ENCODE measurements around the gene CAMK2G. TPM values are rescaled to one million over a fixed set of nuclear protein-coding genes. Genes with fewer than 3 reads are reported as not detected.

Gene CAMK2G
- total RNA-seq, 4 donors from 2014 or later, result 34.7 to 159 (median 110) TPM

DNA sequence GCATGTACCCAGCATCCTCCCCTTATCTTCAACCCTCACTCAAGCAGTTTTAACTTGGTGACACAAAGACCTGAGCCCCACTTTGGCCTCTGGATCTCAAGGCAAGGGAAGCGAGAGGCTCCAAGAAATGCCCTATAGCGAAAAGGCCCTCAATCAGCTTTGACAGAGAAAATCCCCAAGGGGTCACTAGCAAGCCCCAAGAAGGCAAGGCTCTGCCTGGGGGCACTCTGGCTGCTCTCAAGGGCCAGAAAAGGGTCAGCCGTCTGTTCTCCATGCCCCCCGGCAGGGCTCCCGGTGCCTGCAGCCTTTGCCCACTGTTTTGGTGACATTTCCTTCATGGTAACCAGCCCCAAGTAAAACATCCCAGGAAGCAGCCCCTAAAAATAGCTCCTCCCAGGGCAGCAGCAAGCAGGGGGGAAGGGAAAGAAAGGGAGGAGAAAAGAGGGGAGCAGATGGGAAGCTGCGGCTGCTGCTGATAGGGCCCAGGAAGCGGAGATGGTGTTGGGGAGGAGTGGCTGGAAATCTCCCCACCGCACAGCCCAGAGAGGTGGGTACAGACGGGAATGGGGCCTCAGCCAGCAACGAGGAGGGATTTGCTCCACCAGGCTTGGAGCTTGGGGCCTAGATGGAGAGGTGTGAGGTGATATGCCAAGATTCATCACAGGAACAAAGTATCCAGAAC, 7.1 kb downstream of the CAMK2G start:
- Histone ChIP-seq H3K9me3 (no peaks in the 10 kb centered on the region), H3K4me1 (peaks cover 0 to 81% (median 23%) of the 10 kb centered on the region in 4 donors), H3K27me3 (no peaks in the 10 kb centered on the region), H3K27ac (peak overlapping the region; percentile 65 to 86 (median 75)), H3K4me3 (no peak overlapping the region), H3K36me3 (peaks cover 0 to 71% (median 0%) of the 10 kb centered on the region in 3 donors)
- TF ChIP-seq CTCF (IDR thresholded peaks at IDR 0.05), result no peak
- no peak for TF ChIP-seq POLR2A (IDR thresholded peaks at IDR 0.05)
- no peak for DNase-seq

- TF ChIP-seq POLR2A (IDR thresholded peaks at IDR 0.05) (no peak), CTCF (IDR thresholded peaks at IDR 0.05) (no peak)
- Histone ChIP-seq H3K27ac (peak overlapping the region; percentile 65 to 86 (median 75)), H3K27me3 (no peaks in the 10 kb centered on the region), H3K9me3 (no peaks in the 10 kb centered on the region), H3K36me3 (peaks cover 0 to 71% (median 0%) of the 10 kb centered on the region in 3 donors), H3K4me1 (peaks cover 0 to 75% (median 23%) of the 10 kb centered on the region in 4 donors), H3K4me3 (no peak overlapping the region)
- no peak for DNase-seq
These were observed 7.7 kb downstream of the CAMK2G start for GRCh38 chr10:73866621-73867020.

GRCh38 chr10:73865459-73866442, 8.6 kb downstream of the CAMK2G start:
- DNase-seq, result peak; percentile 58 to 88 (median 87)
- H3K4me1 ChIP-seq, result peaks cover 0 to 66% (median 22%) of the 10 kb centered on the region in 4 donors
- no peak for TF ChIP-seq POLR2A (IDR thresholded peaks at IDR 0.05)
- TF ChIP-seq CTCF (IDR thresholded peaks at IDR 0.05), result no peak
- no peaks in the 10 kb centered on the region for H3K27me3 ChIP-seq
- H3K36me3 ChIP-seq, result peaks cover 0 to 69% (median 0%) of the 10 kb centered on the region in 3 donors
- no peaks in the 10 kb centered on the region for H3K9me3 ChIP-seq
- peak overlapping the region in 3 of 4 donors; percentile 8 to 24 (median 11) for H3K4me3 ChIP-seq
- H3K27ac ChIP-seq, result peak overlapping the region; percentile 65 to 86 (median 75)

GRCh38 chr10:73865107-73865458, 9.3 kb downstream of the CAMK2G start:
- Histone ChIP-seq H3K27ac (peak overlapping the region; percentile 65 to 86 (median 75)), H3K27me3 (no peaks in the 10 kb centered on the region), H3K9me3 (no peaks in the 10 kb centered on the region), H3K4me1 (peaks cover 0 to 67% (median 21%) of the 10 kb centered on the region in 4 donors), H3K4me3 (peak overlapping the region in 3 of 4 donors; percentile 8 to 24 (median 11)), H3K36me3 (peaks cover 0 to 69% (median 0%) of the 10 kb centered on the region in 3 donors)
- TF ChIP-seq CTCF (IDR thresholded peaks at IDR 0.05), result no peak
- DNase-seq, result no peak

- H3K4me3 ChIP-seq, result no peak overlapping the region
- DNase-seq, result no peak
- no peak overlapping the region for H3K27ac ChIP-seq
- peaks cover 0 to 69% (median 21%) of the 10 kb centered on the region in 4 donors for H3K4me1 ChIP-seq
- no peak for TF ChIP-seq CTCF (IDR thresholded peaks at IDR 0.05)
- no peak for TF ChIP-seq POLR2A (IDR thresholded peaks at IDR 0.05)
- H3K27me3 ChIP-seq, result no peaks in the 10 kb centered on the region
- H3K9me3 ChIP-seq, result no peaks in the 10 kb centered on the region
- peaks cover 0 to 71% (median 0%) of the 10 kb centered on the region in 3 donors for H3K36me3 ChIP-seq
These were observed 10.1 kb downstream of the CAMK2G start for GRCh38 chr10:73864229-73864628.

Data from Peyer's patch (tissue), 4 donors.